Spinal cord (tissue), 10 donors: ENCODE results near the gene PRKCE. TPM values are rescaled to one million over a fixed set of nuclear protein-coding genes. Genes with fewer than 3 reads are reported as not detected.
"Not testable (repeated sequence)": the region's sequence is repeated elsewhere in the genome, so short reads cannot be mapped to it uniquely, and the experiment has no call there.

ENCODE experiments used
- DNase-seq, 6 donors: peaks; one replicate each; pipeline versions ENCODE4 v3.0.0 to v3.0.0-alpha.2; 2013 to 2015; ENCODE audit warnings: low spot score in 6 of 6, low read depth in 4 of 6
- H3K27ac ChIP-seq: one replicate; pipeline ENCODE4 v1.5.1; 2013; ENCODE audit warnings: low read depth, low read length, control low read depth
- H3K27me3 ChIP-seq: one replicate; pipeline ENCODE4 v1.6.1; 2013; ENCODE audit warnings: low read length; ENCODE audit not compliant: control insufficient read depth, insufficient read depth
- H3K36me3 ChIP-seq: one replicate; pipeline ENCODE4 v1.6.1; 2013; ENCODE audit warnings: low read length; ENCODE audit not compliant: control insufficient read depth, insufficient read depth
- H3K4me1 ChIP-seq: one replicate; pipeline ENCODE4 v1.6.1; 2013; ENCODE audit warnings: low read length; ENCODE audit not compliant: control insufficient read depth, insufficient read depth
- H3K4me3 ChIP-seq: one replicate; pipeline ENCODE4 v1.5.1; 2013; ENCODE audit warnings: low read depth, low read length, control low read depth
- H3K9me3 ChIP-seq: one replicate; pipeline ENCODE4 v1.6.1; 2013; ENCODE audit warnings: low read length; ENCODE audit not compliant: control insufficient read depth, insufficient read depth
- WGBS: methylation state at CpG from one replicate; pipeline ENCODE4 v1.1.5; 2013; ENCODE audit warnings: missing lambda C conversion rate; ENCODE audit not compliant: insufficient coverage; 5-methylcytosine and 5-hydroxymethylcytosine counted together
- polyA plus RNA-seq, 2 donors: library from polyadenylated mRNA; unstranded; fragments of 120-200 nt; gene quantifications; one replicate each; pipeline ENCODE4 v1.2.1, GENCODE V29; 2013; ENCODE audit not compliant: insufficient read length in 2 of 2
- total RNA-seq, 2 donors: library from RNA; depleted of rRNA in 1 of 2; stranded (reverse); fragments of 120-200 nt in 1 of 2; fragments of >200 nt in 1 of 2; gene quantifications; one replicate each; pipeline versions ENCODE4 v1.2.3 to v1.2.4, GENCODE V29; 2013 to 2014
- donor health status: healthy.

PRKCE gene
- total and polyA plus RNA-seq, 4 donors: 22.9 to 48.5 (median 37.4) TPM

DNA sequence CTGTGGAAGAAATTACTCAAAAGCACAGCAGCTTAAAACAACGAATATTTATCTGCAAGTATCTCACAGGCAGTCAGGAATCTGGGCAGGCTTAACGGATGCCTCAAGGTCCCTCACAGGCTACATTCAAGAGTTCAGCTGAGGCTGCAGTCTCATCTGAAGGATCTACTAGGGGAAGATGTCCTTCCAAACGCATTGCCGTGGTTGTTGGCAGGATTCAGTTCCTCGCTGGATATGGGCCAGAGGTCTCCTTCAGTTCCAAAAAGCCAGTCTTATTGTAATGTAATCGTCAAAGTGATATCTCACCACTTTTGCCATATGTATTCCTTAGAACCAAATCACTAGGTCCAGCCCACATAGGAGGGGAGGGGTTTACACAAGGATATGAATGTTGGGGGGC, 547.5 kb downstream of the PRKCE start:
- H3K27ac ChIP-seq: no peak overlapping the region

GRCh38 chr2:46200100-46200690, 548.7 kb downstream of the PRKCE start:
- Histone ChIP-seq H3K27me3 (no peaks in the 10 kb centered on the region), H3K4me1 (no peaks in the 10 kb centered on the region), H3K9me3 (no peaks in the 10 kb centered on the region), H3K36me3 (no peaks in the 10 kb centered on the region), H3K27ac (peak overlapping the region; percentile 27), H3K4me3 (no peak overlapping the region)
- DNase-seq: no peak
- 88% methylated on average over 1 of the region's 1 CpG for WGBS

More for the DNA sequence above, 547.5 kb downstream of the PRKCE start:
- Histone ChIP-seq H3K4me1 (no peaks in the 10 kb centered on the region), H3K9me3 (no peaks in the 10 kb centered on the region), H3K4me3 (no peak overlapping the region), H3K36me3 (no peaks in the 10 kb centered on the region), H3K27me3 (no peaks in the 10 kb centered on the region)
- DNase-seq: no peak
- 66% methylated on average over 5 of the region's 6 CpGs for WGBS

DNA sequence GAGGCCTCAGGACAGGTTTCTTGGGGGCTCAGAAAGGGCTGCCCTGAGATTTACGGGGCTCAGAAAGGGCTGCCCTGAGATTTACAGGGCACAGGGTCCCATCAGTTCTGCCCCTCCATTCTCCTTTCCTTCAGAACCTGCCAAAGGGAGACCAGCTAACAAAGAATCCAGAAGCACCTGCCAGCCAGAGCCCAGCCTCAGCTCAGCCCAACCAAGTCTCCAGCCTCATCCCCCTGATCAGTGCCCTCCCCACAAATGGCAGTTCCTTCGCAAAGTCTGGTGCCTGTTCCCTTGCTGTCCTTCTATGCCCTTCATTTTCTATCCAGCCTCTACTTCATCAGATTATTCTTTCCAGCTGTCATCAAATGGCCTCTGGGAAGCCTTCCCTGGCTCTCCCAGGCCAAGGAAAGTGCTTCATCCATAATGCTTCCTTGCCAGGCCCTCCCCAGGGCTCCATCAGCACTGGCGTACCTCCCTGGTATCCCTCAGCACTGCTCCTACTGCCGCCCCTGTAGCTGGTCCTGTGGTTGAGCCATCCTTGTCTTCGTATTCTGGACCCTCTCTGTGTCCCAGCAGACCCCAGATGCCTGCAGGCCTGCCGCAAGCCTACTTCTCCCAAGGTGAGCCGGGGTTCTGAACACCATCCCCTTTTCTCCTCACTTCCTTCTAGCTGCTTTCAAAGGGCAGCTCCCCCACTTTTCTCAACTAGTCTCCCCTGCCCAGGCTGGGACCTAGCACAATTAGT, 549.6 kb downstream of the PRKCE start:
- no peak for DNase-seq
- 97% methylated on average over 7 of the region's 7 CpGs for WGBS
- no peaks in the 10 kb centered on the region for H3K27me3 ChIP-seq
- H3K27ac ChIP-seq: peak overlapping the region; percentile 27
- H3K9me3 ChIP-seq: no peaks in the 10 kb centered on the region
- H3K36me3 ChIP-seq: no peaks in the 10 kb centered on the region
- H3K4me3 ChIP-seq: no peak overlapping the region
- H3K4me1 ChIP-seq: no peaks in the 10 kb centered on the region

DNA sequence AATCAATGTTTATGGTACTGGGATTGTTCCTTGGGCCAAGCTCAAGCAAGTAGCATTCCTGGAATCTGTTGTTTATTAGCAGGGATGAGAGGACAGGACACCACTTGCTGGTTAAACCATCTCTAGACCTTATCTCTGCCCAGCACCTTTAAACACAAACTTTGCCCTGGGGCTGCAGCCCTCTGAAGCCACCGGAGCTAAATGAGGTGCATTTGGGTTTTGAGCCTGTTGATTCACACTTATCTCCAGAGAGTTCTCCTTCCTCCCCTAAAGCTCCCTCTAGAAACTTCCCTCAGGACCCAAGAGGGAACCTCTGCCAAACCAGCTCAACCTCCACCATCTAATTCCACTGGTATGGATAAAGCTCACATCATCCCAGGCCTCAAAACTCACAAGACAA, 551.0 kb downstream of the PRKCE start:
- no peaks in the 10 kb centered on the region for H3K27me3 ChIP-seq
- no peaks in the 10 kb centered on the region for H3K9me3 ChIP-seq
- DNase-seq: no peak
- H3K27ac ChIP-seq: no peak overlapping the region
- WGBS: no CpG with 5 or more reads among the region's 1 CpG
- H3K4me3 ChIP-seq: no peak overlapping the region
- H3K36me3 ChIP-seq: no peaks in the 10 kb centered on the region
- no peaks in the 10 kb centered on the region for H3K4me1 ChIP-seq

DNA sequence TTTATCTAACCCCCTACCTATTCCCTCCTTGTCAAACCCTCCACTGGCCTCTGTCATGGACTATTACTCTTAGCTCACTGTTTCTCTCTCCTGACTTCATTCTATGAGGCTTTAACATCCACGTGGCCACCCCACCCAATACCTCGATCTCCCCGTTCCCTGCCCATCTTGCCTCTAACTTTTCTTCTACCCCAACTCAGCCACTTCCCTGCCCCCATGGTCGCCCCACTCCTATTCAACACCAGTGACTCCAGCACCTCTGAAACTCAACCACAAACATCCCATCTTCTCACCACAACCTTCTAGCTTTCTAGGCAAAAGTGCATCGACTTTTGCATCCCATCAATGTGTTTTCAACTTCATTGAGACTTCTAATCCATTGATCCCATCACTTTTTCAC, 551.5 kb downstream of the PRKCE start:
- H3K4me3 ChIP-seq: no peak overlapping the region
- no peak for DNase-seq
- no peaks in the 10 kb centered on the region for H3K9me3 ChIP-seq
- H3K36me3 ChIP-seq: no peaks in the 10 kb centered on the region
- H3K27ac ChIP-seq: no peak overlapping the region
- H3K4me1 ChIP-seq: no peaks in the 10 kb centered on the region
- 86% methylated on average over 5 of the region's 5 CpGs for WGBS
- H3K27me3 ChIP-seq: no peaks in the 10 kb centered on the region

DNA sequence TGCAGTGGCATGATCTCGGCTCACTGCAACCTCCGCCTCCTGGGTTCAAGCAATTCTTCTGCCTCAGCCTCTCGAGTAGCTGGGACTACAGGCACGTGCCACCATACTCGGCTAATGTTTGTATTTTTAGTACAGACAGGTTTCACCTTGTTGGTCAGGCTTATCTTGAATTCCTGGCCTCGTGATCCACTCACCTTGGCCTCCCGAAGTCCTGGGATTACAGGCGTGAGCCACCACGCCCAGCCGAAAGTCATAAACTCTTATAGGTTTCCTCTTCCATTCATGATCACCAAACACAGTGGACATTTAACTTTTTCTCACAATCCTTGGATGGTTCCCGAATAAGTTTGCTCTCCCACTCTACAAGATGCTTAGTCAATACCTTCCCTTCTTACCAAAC, 552.2 kb downstream of the PRKCE start:
- H3K4me1 ChIP-seq, DNase-seq, H3K36me3 ChIP-seq, H3K4me3 ChIP-seq, H3K27me3 ChIP-seq, H3K27ac ChIP-seq, H3K9me3 ChIP-seq: not testable (repeated sequence)
- WGBS: 96% methylated on average over 11 of the region's 11 CpGs

DNA sequence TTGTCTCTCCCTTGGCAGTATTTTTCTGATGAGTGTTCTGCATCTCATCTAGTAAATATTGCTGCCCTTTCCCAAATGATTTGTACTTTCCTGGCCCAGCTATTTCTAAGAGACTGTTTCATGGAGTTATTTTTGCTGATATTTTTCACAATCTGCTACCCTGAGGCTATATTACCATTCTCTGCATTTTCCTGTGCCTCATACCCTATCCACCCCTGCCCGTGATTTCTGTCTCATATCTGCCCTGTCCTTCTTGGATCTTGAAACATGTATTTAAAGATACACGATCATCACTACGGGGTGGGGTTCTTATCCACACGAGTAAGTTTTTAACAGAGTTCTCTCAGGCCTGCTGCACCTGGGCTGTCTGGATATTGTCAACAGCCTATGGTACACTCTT, 556.1 kb downstream of the PRKCE start:
- Histone ChIP-seq H3K4me3 (no peak overlapping the region), H3K36me3 (no peaks in the 10 kb centered on the region), H3K27me3 (no peaks in the 10 kb centered on the region), H3K9me3 (no peaks in the 10 kb centered on the region), H3K4me1 (no peaks in the 10 kb centered on the region), H3K27ac (no peak overlapping the region)
- 95% methylated on average over 3 of the region's 4 CpGs for WGBS
- DNase-seq: no peak

DNA sequence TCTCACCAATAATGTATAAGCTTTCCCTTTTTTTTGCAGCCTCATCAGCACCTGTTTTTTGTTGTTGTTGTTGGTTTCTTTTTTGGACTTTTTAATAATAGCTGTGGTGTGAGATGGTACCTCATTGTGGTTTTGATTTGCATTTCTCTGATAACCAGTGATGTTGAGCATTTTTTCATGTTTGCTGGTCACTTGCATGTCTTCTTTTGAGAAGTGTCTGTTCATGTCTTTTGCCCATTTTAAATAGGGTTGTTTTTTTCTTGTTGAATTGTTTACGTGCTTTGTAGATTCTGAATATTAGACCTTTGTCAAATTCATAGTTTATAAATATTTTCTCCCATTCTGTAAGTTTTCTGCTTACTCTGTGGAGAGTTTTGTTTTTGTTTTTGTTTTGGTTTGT, 557.3 kb downstream of the PRKCE start:
- no CpG with 5 or more reads among the region's 1 CpG for WGBS
- Histone ChIP-seq H3K4me3 (no peak overlapping the region), H3K36me3 (no peaks in the 10 kb centered on the region), H3K4me1 (no peaks in the 10 kb centered on the region), H3K9me3 (no peaks in the 10 kb centered on the region), H3K27ac (no peak overlapping the region), H3K27me3 (no peaks in the 10 kb centered on the region)
- no peak for DNase-seq

GRCh38 chr2:46210063-46210462, 558.6 kb downstream of the PRKCE start:
- no CpG with 5 or more reads among the region's 1 CpG for WGBS

DNA sequence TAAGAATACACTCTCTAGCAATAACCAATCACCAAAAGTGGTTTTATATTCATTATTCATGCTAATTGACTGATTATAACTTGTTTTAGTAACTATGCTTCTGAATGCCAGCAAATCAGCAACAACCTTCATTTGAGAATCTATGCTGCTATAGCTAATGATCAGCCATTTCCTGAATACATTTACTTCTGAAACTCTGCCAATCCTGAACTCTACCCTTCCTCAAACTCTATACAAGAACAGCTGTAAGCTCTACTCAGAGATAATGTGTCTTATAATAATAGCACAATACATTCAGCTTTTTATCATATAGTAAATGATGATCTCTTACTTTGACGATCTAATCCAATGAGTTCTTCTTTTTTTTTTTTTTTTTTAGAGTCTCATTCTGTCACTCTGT, 560.0 kb downstream of the PRKCE start:
- H3K4me3 ChIP-seq: no peak overlapping the region
- peaks cover 1% of the 10 kb centered on the region for H3K9me3 ChIP-seq
- no peaks in the 10 kb centered on the region for H3K36me3 ChIP-seq
- WGBS: no CpG with 5 or more reads among the region's 1 CpG
- no peak for DNase-seq
- no peak overlapping the region for H3K27ac ChIP-seq
- no peaks in the 10 kb centered on the region for H3K4me1 ChIP-seq
- H3K27me3 ChIP-seq: no peaks in the 10 kb centered on the region

More at GRCh38 chr2:46210063-46210462, 558.6 kb downstream of the PRKCE start:
- no peaks in the 10 kb centered on the region for H3K4me1 ChIP-seq
- peaks cover 1% of the 10 kb centered on the region for H3K9me3 ChIP-seq
- H3K27me3 ChIP-seq: no peaks in the 10 kb centered on the region
- no peak for DNase-seq
- no peak overlapping the region for H3K27ac ChIP-seq
- H3K4me3 ChIP-seq: no peak overlapping the region
- H3K36me3 ChIP-seq: no peaks in the 10 kb centered on the region
